ENCODE measurements around the gene SDK1. TPM values are rescaled to one million over a fixed set of nuclear protein-coding genes. Genes with fewer than 3 reads are reported as not detected.

Gene SDK1
- polyA plus RNA-seq, 12 donors, result 1.7 to 5.8 (median 2.8) TPM; not detected in 1

GRCh38 chr7:3795141-3795540, 494.1 kb downstream of the SDK1 start:
- no peak for DNase-seq

GRCh38 chr7:3795781-3796180, 494.7 kb downstream of the SDK1 start:
- no peak for DNase-seq

GRCh38 chr7:3805151-3805550, 504.1 kb downstream of the SDK1 start:
- no peak for DNase-seq

- no peak for DNase-seq
These were observed 505.5 kb downstream of the SDK1 start for GRCh38 chr7:3806516-3806915.

- DNase-seq, result no peak
These were observed 506.8 kb downstream of the SDK1 start for GRCh38 chr7:3807824-3808223.

- no peak for DNase-seq
These were observed 520.4 kb downstream of the SDK1 start for GRCh38 chr7:3821488-3821887.

GRCh38 chr7:3825491-3825890, 524.4 kb downstream of the SDK1 start:
- DNase-seq, result no peak

GRCh38 chr7:3832199-3832598, 531.1 kb downstream of the SDK1 start:
- no peak for DNase-seq

GRCh38 chr7:3835109-3835508, 534.1 kb downstream of the SDK1 start:
- DNase-seq, result no peak

- DNase-seq, result no peak
These were observed 535.8 kb downstream of the SDK1 start for GRCh38 chr7:3836855-3837254.

GRCh38 chr7:3844540-3845151, 543.6 kb downstream of the SDK1 start:
- no peak for DNase-seq

- no peak for DNase-seq
These were observed 545.7 kb downstream of the SDK1 start for GRCh38 chr7:3846738-3847137.

GRCh38 chr7:3847336-3847735, 546.3 kb downstream of the SDK1 start:
- no peak for DNase-seq

- DNase-seq, result no peak
These were observed 558.4 kb downstream of the SDK1 start for GRCh38 chr7:3859431-3859830.

- DNase-seq, result no peak
These were observed 559.9 kb downstream of the SDK1 start for GRCh38 chr7:3860932-3861331.

GRCh38 chr7:3861386-3861785, 560.3 kb downstream of the SDK1 start:
- no peak for DNase-seq

- DNase-seq, result peak; percentile 73
These were observed 560.9 kb downstream of the SDK1 start for GRCh38 chr7:3861941-3862340.

- no peak for DNase-seq
These were observed 561.7 kb downstream of the SDK1 start for GRCh38 chr7:3862774-3863173.

GRCh38 chr7:3866277-3866676, 565.2 kb downstream of the SDK1 start:
- no peak for DNase-seq

- DNase-seq, result no peak
These were observed 566.8 kb downstream of the SDK1 start for GRCh38 chr7:3867863-3868262.

GRCh38 chr7:3879355-3880075, 578.5 kb downstream of the SDK1 start:
- no peak for DNase-seq

GRCh38 chr7:3880228-3880987, 579.4 kb downstream of the SDK1 start:
- no peak for DNase-seq

GRCh38 chr7:3882782-3883181, 581.7 kb downstream of the SDK1 start:
- peak; percentile 65 for DNase-seq

Data from muscle of arm (tissue), 12 donors.